ENCODE measurements around the gene CPEB1.
"Not testable (repeated sequence)": the region's sequence is repeated elsewhere in the genome, so short reads cannot be mapped to it uniquely, and the experiment has no call there.

The CPEB1 gene

GRCh38 chr15:82648257-82649103 lies 1.3 kb upstream of the CPEB1 start:
- DNase-seq: no peak

GRCh38 chr15:82647835-82648256 lies 683 bp upstream of the CPEB1 start:
- DNase-seq: no peak

- no peak for DNase-seq
Observed at GRCh38 chr15:82646250-82647044, 716 bp downstream of the CPEB1 start.

DNA sequence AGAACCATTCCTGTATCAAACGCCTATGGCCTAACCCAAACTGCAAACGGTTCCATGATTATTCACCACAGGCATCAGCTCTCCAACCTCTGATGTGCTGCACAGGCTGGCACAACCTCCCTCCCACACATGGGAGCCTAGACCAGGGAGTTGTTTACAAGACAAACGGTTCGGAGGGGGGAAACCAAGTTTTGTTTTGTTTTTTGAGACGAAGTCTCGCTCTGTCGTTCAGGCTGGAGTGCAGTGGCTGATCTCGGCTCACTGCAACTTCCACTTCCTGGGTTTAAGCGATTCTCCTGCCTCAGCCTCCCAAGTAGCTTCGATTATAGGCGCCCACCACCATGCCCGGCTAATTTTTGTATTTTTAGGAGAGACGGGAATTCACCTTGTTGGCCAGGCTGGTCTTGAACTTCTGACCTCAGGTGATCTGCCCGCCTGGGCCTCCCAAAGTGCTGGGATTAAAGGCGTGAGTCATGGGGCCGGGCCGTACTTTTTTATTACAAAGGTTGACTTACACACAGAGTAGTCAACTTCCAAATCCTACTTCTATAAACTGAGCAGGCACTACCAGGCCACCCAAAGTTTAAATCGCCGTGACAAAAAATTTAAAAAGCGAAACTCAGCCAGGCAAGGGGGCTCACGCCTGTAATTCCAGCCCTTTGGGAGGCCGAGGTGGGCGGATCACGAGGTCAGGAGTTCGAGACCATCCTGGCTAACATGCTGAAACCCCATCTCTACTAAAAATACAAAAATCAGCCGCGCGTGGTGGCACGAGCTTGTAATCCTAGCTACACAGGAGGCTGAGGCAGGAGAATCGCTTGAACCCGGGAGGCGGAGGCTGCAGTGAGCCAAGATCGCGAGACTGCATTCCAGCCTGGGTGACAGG lies 2.0 kb downstream of the CPEB1 start:
- not testable (repeated sequence) for DNase-seq

DNA sequence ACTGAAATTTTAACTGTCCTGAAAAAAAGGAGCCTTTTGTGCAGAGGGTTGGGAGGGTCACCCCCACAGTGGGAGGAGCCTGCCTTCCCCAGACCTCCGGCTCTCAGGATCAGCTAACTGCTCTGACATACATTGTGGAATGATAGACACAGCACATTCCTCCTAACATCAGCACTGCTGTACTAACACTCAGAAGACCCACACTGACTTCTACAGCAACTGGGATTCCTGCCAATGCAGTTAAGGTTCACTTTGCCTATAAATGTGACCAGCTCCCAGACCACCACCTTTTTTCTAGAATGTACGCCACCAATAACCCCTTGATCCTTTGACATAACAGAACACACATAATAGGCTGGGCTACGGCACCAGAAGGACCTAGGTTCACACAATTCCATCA lies 3.2 kb downstream of the CPEB1 start:
- DNase-seq: no peak

DNA sequence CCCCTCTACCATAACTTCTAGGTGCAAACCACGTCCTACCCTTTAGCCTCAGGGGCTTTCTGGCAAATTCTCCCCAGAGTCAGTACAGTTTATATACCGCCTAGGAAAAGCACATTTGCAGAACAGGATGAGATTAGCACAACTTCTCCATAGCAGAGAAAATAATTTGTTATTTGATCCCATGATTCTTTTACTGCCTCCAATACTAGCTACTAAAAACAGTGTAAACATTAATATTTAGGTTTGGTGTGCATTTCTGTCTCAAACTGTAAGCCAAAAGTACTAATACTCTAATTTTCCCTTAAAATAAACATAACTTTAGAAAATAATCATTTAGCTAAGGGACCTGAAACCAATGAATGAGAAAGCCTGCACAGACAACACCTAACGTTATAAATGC lies 4.5 kb downstream of the CPEB1 start:
- DNase-seq: no peak

GRCh38 chr15:82641129-82641798 lies 5.9 kb downstream of the CPEB1 start:
- DNase-seq: no peak

DNA sequence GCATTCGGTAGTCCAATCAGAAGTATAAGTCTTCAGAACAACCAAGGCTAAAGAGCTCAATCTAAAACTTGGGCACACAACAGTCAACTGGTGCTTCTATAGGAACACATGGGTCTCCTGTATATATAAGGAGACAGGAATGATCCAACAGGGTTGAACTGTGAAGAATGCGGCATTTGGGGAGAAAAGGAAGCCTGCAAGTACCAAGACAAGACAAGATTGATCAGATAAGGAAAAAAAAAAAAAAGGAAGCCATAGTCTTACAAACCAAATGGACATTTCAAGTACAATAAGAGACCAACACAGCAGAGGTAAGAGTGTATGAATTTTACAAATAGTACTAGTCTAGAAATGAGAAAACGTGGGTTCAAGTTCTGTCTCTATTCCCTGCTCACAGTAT lies 6.5 kb downstream of the CPEB1 start:
- no peak for DNase-seq

DNA sequence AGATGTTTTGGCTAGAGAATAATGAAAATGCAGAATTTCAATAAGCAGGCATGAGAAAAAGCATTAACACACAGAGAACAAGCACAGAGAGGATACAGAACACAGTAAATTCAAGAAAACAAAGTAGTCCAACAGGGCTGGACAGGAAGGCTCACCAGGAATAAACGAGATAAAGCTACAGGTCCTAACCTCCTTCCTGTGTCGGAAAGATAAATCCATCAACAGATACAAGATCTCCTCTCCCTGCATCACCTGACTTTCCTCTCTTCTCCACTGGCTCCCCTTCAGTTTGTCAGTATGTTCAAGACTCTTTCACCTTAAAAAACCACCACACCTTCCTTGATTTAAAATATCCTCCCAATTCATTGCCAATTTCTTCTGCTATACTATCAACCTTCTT lies 11.4 kb downstream of the CPEB1 start:
- no peak for DNase-seq

DNA sequence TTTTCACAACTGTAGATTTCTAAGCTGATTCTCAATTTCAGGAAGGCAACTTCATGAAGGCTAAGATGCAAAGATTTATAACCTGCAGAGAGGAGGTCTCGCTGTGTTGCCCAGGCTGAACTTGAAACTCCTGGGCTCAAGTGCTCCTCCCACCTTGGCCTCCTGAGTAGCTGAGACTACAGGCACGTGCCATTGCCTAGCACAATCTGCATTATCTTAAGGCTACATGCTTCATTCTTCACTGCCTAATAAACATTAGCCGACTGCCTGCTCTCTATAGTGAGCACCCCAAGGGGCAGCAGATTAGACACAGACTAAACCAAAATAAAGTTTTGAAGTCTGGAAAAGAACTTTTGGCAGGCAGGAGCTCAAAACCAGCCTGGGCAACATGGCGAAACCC lies 17.1 kb downstream of the CPEB1 start:
- no peak for DNase-seq

DNA sequence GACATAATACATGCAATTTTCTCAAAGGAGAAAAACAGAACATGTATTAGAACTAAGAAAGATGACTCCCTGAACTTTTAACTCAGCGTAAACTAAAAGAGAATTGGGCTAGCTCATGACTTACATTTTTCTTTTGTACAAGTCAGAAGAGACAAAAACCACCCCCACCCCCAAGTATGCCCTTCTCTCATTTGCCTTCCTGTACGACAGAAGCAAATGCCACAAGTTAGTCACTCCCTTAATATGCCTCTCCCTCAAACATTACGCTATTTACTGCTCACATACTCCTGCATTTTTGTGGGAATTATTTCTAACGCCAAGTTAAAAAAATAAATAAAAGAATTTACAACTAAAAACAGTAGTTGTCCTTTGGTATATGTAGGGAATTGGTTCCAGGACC lies 22.0 kb downstream of the CPEB1 start:
- no peak for DNase-seq

DNA sequence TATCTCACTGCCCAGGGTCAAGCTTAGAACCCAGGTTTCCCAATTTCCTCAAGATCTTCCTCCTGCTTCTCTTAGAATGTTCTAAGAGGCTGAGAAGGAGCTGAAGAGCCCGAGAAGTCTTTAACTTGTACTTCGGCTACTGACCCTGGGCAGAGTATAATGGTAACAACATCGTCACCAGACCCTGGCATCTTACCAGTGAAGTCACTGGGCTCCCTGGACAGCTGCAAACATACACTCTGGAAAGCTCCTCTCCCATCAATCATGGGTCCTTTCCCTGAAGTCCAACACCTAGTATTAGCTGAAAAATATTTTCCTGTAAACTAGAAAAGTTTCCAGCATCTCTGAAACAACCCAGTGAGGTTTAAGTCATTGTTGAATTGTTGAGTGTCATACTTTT lies 22.7 kb downstream of the CPEB1 start:
- DNase-seq: no peak

DNA sequence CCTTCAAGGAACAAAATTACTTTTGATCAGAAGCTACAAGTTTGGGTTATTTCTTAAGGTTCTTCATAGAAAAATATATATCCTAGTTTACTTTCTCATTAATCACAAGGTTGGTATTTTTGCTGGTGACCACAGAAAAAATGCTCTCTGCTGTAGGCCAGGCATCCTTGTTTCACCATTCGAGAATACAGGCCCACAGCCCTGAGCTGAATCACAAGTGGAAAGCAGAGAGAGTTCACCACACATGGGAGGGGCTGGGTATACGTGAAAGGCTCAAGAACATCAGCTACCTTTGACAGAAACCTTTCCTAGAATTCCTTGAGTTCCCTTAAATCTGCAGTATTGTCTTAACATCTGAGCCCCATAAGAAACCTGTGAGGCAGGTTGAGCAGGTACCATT lies 23.2 kb downstream of the CPEB1 start:
- no peak for DNase-seq

- DNase-seq: no peak
Observed at GRCh38 chr15:82621970-82622369, 25.2 kb downstream of the CPEB1 start.

DNA sequence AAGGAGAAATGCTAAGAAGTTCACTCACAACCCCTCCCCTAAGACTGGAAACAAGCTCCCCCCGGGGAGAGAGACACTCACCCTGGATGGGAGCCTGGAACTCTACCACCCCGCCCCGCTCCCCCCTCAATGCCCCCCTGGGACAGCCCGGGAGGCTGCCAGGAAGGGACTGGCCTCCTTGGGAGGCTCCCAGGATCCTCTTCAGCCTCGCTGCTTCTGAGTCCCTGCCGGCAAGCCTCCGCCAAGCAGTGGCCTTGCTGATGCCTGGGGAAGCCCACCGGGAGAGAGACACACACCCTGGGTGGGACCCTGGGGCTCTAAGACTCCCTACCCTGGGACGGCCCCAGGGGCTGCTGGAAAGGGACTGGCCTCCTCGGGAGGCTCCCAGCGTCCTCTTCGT lies 33.4 kb downstream of the CPEB1 start:
- no peak for DNase-seq

DNA sequence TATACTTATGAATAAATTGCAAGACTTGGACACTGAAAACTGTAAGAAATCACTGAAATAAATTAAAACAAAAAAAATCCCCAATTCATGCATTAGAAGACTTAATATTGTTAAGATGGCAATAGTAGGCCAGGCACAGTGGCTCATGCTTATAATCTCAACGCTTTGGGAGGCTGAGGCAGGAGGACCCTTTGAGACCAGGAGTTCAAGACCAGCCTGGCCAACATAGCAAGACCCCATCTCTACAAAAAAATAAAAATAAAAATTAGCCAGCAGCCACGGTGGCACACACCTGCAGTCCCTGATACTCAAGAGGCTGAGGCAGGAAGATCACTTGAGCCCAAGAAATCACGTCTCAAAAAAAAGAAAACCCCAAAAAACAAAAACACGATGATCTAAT lies 35.8 kb downstream of the CPEB1 start:
- no peak for DNase-seq

DNA sequence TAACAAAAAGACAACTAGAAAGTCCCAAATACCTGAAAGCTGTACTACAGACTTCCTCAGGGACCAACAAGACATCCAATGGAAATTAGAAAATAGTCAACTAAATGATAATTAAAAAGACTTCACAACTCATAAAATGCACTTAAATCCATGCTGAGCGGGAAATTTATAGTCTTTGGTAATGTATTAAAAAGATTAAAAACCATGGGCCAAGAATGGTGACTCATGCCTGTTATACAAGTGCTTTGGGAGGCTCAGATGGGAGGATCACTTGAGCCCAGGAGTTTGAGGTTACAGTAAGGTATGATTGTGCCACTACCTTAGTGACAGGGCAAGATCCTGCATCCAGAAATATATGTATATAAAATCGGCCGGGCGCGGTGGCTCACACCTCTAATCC lies 45.0 kb downstream of the CPEB1 start:
- DNase-seq: no peak

DNA sequence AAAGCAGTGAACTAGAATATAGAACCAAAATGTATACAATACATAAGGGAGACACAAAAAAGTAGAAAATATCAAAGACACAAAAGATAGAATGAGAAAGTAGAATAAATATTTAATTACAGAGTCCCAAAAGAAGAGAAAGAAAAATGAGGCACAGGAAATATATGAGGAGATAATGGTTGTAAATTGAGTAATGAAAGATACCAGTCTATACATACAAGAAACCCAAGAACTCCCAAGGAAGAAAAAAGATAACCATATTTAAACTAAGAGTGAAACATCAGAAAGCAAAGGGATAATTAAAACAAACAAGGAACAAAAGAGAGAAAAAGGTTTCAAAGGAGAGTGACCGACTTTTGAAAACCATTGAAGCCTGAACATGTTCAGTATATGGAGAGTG lies 47.3 kb downstream of the CPEB1 start:
- no peak for DNase-seq

DNA sequence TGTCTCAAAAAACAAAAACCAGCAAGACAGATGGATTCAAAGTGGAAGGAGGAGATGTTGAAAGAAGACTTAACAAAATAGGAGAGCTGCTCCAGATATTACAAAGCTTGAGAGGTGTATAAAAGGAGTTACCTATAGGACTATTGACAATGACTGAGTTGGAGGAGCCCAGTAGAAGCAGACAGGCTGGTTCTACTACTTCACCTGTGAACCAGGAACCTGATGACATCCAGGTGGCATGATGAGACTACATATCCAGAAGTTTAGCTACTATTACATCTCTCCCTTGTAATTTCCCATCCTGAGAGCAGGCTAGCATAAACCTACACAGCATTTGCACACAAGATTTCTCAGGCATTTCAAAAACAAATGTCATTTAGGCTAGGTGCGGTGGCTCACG lies 49.3 kb downstream of the CPEB1 start:
- no peak for DNase-seq

DNA sequence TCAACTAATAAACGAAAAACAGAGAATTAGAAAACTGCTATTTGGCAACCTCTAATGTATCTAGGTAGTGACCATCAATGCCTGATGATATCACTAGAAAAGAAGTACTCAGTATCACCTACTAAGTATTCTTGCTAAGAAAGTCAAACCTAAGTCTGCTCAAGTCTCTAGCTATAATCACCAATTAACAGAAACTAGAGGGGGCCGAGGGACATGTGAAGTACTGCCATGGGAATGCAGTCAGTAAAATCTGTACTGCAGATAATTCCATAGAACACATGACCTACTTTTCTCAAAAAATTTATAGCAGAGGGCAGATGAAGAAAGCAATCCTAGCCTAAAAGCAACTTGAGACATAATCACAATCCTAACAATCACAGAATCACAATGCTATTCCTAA lies 51.4 kb downstream of the CPEB1 start:
- DNase-seq: no peak

GRCh38 chr15:82595203-82595602 lies 52.0 kb downstream of the CPEB1 start:
- no peak for DNase-seq

GRCh38 chr15:82587805-82588204 lies 59.4 kb downstream of the CPEB1 start:
- DNase-seq: no peak

DNA sequence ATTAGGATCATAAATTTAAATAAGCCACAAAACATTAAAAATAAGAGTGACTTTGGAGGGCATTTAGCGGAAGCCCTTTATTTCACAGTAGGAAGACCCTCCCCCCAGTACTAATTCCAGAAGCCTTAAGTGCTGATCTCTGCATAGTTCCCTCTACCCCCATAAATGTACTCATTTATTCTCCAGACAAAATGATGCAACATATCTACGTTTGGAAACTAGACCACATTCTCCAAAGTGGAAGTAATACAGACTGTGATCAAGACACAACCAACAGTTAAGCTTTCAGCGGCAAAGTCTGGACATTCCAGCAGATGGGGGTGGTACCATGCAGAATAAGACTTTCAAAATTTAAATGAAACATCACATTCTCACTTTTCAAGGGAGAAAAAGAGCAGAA lies 62.1 kb downstream of the CPEB1 start:
- no peak for DNase-seq

Measured in NCI-H1694 (cell line).